HG03575 (cell line): Measurements from ENCODE around the gene CAMTA1.
"Not testable (repeated sequence)": the region's sequence is repeated elsewhere in the genome, so short reads cannot be mapped to it uniquely, and the experiment has no call there.

Experiments used
- ATAC-seq: cut with Tn5 transposase; IDR thresholded peaks from one replicate; pipeline ENCODE4 v1.9.1; 2021; ENCODE audit not compliant: unreplicated experiment, insufficient number of reproducible peaks, low FRiP score; ENCODE audit errors: extremely low read depth

CAMTA1 gene

DNA sequence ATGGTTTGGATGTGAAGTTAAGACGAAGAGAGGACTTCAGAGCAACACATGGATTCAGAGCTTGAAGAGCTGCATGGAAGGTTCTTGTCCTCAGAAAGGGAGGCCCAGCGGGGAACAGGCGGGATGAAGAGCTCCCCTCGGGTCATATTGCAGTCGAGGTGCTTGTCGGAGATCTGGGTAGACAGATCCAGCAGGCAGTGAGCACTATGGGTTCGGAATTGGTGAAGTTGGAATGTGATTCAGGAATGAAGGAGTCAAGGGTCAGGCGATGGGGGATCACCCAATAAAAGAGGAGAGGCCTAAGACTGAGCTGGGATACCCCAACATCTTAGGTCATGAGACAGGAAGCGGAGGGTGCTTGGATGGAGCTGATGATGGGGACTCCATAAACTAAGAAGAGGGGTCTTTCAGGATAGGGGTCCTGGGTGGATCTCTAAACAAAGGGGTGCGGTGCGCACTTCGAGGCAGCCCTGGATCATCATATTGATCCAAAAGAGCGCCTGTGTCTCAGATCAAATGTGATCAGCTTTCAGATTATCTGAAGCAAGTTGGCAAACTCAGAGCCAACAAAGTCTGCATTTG is 809.6 kb downstream of the CAMTA1 start:
- ATAC-seq, result no peak

GRCh38 chr1:7595336-7595735 is 810.1 kb downstream of the CAMTA1 start:
- no peak for ATAC-seq

DNA sequence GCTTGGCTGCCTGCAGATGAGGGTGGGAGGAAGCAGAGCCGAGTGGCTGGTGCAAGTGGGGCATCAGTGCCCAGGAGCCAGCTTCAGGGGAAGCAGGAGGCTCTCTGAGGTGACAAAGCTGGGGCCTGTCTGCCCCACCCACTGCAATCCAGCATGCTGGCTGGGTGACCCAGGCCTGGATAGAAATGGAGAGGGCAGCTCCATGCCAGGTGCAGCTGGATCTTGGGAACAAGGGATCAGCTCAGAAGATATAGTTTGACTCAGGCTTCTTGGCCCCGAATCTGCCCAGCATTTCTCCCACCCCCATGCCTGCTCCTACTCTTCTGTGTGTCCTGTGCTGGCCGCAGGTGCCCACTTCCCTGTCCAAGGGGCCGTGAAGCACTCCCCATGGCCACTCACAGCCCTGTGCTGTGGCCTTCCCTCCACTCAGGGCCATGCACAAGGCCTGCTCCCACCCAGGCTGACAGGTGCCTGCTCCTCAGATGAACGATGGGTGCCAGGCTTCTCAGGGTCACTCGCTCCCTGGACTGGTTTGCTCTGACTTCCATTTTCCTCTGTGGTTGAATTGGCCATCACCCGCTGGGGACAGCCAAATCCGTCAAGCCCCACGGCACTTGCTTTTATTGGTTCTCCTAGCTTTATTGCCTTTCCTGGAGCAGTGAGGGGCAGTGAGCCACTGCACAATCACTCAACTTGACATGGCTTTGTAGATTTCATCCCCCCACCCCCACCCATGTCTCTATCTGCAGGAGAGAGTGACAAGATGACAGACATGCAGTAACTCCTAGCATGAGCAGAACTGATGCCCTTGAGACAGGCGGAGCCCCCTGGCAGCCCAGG is 811.1 kb downstream of the CAMTA1 start:
- ATAC-seq, result no peak

GRCh38 chr1:7598058-7598457 is 812.8 kb downstream of the CAMTA1 start:
- not testable (repeated sequence) for ATAC-seq

DNA sequence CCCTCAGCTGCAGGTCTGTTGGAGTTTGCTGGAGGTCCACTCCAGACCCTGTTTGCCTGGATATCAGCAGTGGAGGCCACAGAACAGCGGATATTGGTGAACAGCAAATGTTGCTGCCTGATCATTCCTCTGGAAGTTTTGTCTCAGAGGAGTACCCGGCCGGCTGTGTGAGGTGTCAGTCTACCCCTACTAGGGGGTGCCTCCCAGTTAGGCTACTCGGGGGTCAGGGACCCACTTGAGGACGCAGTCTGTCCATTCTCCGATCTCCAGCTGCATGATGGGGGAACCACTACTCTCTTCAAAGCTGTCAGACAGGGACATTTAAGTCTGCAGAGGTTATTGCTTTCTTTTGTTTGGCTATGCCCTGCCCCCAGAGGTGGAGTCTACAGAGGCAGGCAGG is 819.7 kb downstream of the CAMTA1 start:
- not testable (repeated sequence) for ATAC-seq

DNA sequence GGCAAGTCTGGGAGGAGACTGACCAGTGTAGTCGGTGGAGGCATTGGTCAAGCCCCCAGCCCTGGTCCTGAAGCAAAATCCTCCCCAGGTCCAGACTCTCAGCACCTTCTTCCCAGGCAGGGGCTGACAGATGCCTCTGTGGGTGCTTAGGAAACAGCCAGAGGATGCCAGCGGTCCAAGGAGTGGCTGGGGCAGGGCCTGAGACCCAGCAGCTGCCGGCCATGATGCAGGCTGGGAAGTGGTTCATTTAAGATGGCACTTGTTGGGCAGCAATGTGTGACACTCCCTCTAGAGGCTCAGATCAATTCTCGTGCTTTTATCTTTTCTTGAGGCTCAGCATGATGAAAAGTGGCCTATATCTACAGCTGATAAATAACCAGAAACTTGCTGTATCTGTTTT is 820.8 kb downstream of the CAMTA1 start:
- no peak for ATAC-seq

GRCh38 chr1:7607097-7607496 is 821.8 kb downstream of the CAMTA1 start:
- no peak for ATAC-seq

- no peak for ATAC-seq
Measured at GRCh38 chr1:7608628-7609305, 823.5 kb downstream of the CAMTA1 start.

GRCh38 chr1:7609311-7609994 is 824.2 kb downstream of the CAMTA1 start:
- ATAC-seq, result no peak

DNA sequence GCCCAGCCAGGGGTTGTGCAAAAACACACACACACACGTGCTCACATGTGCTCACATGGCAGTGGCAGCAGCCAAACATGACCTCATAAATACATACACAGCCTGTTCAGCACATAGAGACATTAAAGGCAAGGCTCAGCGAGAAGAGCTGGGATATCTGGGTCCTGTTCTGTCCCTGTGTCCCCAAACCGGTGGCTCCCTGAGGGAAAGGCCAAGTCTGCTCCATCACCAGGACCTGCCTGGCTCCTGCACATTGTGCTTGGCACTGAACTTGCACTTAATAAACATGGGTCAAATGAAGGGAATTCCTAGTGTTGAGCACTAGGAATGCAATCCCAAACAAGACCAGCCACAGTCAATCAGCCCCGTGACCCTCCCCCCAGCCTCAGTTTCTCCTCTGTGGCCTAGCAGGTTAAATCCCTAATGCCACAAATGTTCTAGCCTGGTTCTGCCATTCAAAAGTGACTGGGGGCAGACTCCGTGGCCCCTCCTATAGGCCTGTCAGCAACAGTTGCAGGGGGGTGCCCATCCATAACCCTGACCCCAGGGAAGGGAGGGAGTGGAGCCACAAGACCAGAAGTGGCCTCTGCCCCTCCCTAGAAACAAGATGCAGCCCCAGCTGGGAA is 825.0 kb downstream of the CAMTA1 start:
- ATAC-seq, result no peak

DNA sequence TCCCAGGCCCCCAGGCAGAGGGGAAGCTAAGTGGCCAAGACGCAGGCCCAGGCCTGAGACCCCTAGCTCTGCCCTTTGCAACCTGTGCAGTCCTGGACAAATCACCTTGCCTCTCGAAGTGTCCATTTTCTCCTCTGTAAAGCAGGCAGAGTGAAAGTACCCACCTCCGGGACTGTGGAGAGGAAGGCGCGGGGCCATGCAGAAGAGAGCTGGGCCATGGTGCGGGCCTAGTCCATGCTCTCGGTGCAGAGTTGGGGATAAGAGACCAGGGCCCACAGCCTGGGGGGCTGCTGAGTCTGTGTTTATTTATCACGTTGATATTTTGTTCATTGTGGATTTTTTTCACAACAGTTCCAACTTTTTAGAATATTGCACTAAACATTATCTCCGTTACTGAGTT is 825.7 kb downstream of the CAMTA1 start:
- ATAC-seq, result no peak

- no peak for ATAC-seq
Measured at GRCh38 chr1:7611421-7612010, 826.3 kb downstream of the CAMTA1 start.

DNA sequence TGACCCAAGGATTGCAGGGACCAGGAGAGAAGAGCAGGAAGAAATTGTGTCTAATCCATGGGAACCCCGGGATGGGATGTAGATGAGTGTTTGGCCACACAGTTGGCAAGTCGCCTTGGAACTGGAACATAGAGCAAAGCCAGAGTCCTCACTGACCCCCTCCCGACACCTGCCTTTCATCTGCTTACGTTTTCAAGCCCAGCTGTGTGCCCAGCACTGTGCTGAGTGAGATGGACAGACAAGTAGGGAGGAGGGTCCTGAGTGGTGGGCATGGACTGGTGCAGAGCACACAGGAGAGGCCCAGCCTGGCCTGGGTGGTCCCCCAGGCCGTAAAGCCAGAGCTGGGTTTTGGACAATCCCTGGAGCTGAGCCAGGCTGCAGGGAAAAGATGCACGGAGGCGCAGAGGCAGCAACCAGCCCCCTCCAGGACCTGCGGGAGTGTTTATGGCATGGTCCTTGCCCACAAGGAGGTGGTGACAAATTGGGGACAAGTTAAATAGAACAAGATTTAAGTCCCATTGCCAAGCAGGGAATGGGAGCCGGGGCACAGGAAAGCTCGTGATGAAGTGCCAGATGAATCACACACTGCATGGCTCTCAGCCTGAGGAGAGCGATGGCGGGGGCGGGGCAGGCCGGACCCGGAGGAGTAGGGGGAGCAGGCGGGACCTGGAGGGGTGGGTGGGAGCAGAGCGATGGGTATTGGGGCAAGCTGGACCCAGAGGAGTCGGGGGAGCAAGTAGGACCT is 828.0 kb downstream of the CAMTA1 start:
- ATAC-seq, result no peak

DNA sequence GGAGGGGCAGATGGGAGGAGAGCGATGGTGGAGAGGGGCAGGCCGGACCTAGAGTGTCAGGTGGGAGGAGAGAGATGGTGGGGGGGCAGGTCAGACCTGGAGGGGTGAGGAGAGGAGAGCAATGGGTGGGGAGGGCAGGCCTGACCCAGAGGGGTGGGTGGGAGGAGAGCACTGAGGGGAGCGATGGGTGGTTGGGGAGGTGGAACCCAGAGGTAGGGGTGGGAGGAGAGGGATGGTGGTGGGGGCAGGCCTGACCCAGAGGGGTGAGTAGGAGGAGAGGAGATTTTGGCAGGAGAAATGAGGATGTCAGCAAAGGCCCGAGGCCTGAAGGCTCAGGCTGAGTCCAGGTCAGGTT is 828.6 kb downstream of the CAMTA1 start:
- no peak for ATAC-seq

- ATAC-seq, result no peak
Measured at GRCh38 chr1:7614576-7615074, 829.4 kb downstream of the CAMTA1 start.

DNA sequence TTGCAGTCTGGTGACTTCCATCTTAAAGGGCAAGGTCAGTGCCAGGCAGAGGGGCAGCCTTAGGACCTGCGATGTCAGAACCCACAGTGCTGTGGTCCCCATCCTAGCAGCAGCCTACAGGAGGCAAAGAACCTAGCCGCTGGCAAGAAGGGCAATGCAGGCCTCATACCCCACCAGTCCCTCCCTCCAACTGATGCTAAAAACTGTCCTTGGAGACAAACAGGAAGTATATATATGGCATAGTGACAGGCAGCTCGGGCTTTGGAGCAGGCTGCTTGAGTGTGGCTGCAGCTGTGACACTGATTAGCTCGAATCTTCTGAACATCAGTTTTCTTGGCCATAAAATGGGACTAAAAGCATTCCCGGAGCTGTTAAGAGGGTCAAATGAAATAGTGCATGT is 829.9 kb downstream of the CAMTA1 start:
- ATAC-seq, result no peak

DNA sequence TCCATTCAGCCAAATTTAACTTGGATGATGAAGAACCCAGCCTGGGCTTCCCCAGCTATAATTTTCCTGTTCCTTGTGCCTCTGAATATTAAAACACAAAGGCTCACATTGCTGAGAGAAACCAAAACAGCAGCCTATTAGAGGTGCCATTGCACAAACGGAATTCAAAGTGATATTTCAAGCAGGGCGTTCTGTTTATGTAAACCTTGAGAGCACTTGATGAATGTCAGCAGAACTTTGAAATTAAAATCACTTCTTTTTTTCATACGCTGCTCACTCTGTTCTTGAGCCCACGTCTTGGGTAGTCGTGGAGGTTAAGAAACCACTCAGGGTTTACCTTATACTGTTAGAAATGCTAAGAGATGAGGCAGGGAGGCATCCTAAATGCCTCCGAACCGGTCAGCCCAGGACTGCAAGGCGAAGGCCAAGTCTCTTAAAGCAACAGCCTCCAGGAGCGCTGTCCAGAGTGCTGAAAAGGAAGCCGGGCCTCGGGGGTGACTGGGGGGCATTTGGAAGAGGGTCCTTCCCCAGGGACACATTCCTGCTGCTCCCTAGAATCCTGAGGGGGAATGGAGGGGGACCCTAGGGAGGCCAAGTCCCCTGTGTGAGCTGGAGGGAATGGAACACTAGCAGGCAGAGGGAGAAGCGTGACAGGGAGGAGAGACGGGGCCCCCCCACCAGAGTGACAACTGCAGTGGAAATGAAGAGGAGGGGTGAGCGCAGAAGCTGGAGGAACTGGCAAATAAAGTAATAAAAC is 831.0 kb downstream of the CAMTA1 start:
- ATAC-seq, result no peak
